Measurements from ENCODE around the gene PGBD2. TPM values are rescaled to one million over a fixed set of nuclear protein-coding genes. Genes with fewer than 3 reads are reported as not detected.

Gene PGBD2
- total and polyA plus RNA-seq, 2 of the 8 experiments (the other 6 are each of a cell fraction or from before 2014, with no cell fraction given), result 4.5 to 7.7 TPM

- Histone ChIP-seq H2BK15ac (ENCODE audit: low read length) (no peak overlapping the region), H2BK120ac (replicated peaks; ENCODE audit: low read depth, low read length) (no peak overlapping the region), H3K36me3 (ENCODE audit: control insufficient read depth in 2 of 4, insufficient read depth in 4 of 4, low read length in 3 of 4) (no peaks in the 10 kb centered on the region), H3K56ac (replicated peaks; ENCODE audit: insufficient read length, low read depth, low read length) (no peak overlapping the region), H2BK12ac (ENCODE audit: low read depth, low read length) (no peak overlapping the region), H3K4ac (replicated peaks; ENCODE audit: insufficient read length, low read depth, low read length) (no peak overlapping the region), H3K79me2 (ENCODE audit: control insufficient read depth in 1 of 2, insufficient read depth in 2 of 2, low read length in 2 of 2) (no peaks in the 10 kb centered on the region), H3K4me2 (ENCODE audit: insufficient read depth in 1 of 2, low read depth in 2 of 2, low read length in 2 of 2) (no peak overlapping the region), H4K5ac (ENCODE audit: insufficient read length, low read depth, low read length) (no peak overlapping the region), H2AK5ac (ENCODE audit: low read depth, low read length) (no peak overlapping the region), H3K9me3 (ENCODE audit: insufficient read depth in 2 of 2, low read depth in 1 of 2, low read length in 1 of 2) (no peaks in the 10 kb centered on the region), H3K27ac (ENCODE audit: low read depth, low read length) (no peak overlapping the region), H3K23ac (ENCODE audit: insufficient read length) (no peak overlapping the region), H2BK20ac (ENCODE audit: low read length) (no peak overlapping the region), H3K79me1 (ENCODE audit: low read depth, low read length) (no peaks in the 10 kb centered on the region), H3K18ac (ENCODE audit: extremely low read depth, low read length) (no peak overlapping the region), H3K4me3 (ENCODE audit: extremely low read depth in 1 of 4, insufficient read depth in 2 of 4, low read depth in 3 of 4, low read length in 4 of 4) (no peak overlapping the region), H4K8ac (ENCODE audit: extremely low read depth, insufficient read depth, low read length) (no peak overlapping the region), H3K23me2 (ENCODE audit: low read depth, low read length) (peaks cover 6% of the 10 kb centered on the region; the same call in 1 of the 2 replicates), H3K14ac (ENCODE audit: insufficient read length) (no peak overlapping the region), H4K91ac (replicated peaks; ENCODE audit: insufficient read length, low read length) (no peak overlapping the region), H3K27me3 (replicated peaks in 1 of 4; ENCODE audit: control insufficient read depth in 3 of 4, extremely low read depth in 1 of 4, insufficient read depth in 3 of 4, low read length in 3 of 4) (no peaks in the 10 kb centered on the region), H2AFZ (ENCODE audit: low read length) (no peak overlapping the region), H4K20me1 (replicated peaks in 1 of 2; ENCODE audit: control insufficient read depth in 1 of 2, insufficient read depth in 2 of 2, low read length in 2 of 2) (peaks cover 0 to 3% of the 10 kb centered on the region in 2 experiments), H3K9ac (replicated peaks in 1 of 4; ENCODE audit: extremely low read depth in 1 of 4, low read depth in 3 of 4, low read length in 3 of 4) (no peak overlapping the region), H3K4me1 (replicated peaks in 1 of 4; ENCODE audit: control insufficient read depth in 3 of 4, insufficient read depth in 4 of 4, low read length in 3 of 4) (peaks cover 0 to 5% (median 2%) of the 10 kb centered on the region in 4 experiments; a peak in 2 of 7 replicates), H2BK5ac (ENCODE audit: low read depth, low read length) (no peak overlapping the region)
- FAIRE-seq, result no peak
- DNase-seq (ENCODE audit: low read depth in 1 of 2, low spot score in 2 of 2), result no peak
- TF ChIP-seq CEBPB (IDR thresholded peaks at IDR 0.05; ENCODE audit: low read depth, low read length) (no peak), GABPA (IDR thresholded peaks at IDR 0.05; ENCODE audit: borderline replicate concordance, insufficient read depth, low read length) (no peak), FOSL1 (IDR thresholded peaks at IDR 0.05; ENCODE audit: insufficient read depth, low read depth, low read length) (no peak)
- 88% methylated on average over 2 of the region's 2 CpGs; no CpG with 5 or more reads in 1 of the 2 experiments for WGBS, 2 experiments (ENCODE audit: extremely low coverage in 1 of 2, insufficient coverage in 1 of 2, insufficient read length in 1 of 2, insufficient replicate concordance in 2 of 2, low coverage in 1 of 2, low lambda C conversion rate in 2 of 2, missing lambda C conversion rate in 1 of 2)
- POLR2A ChIA-PET (ENCODE audit: partially characterized antibody), result no interaction called here
- CTCF ChIA-PET (ENCODE audit: partially characterized antibody), result interaction anchor here (0.6 to 1.2 kb wide), 2 partner anchors 28 to 52 kb away, joined by 3 to 6 read pairs; no protein-coding TSS in a partner anchor
Measured at GRCh38 chr1:248891758-248892157, 14.3 kb upstream of the PGBD2 start.
